WTC11 (cell line): ENCODE measurements around the gene RNF4. TPM values are rescaled to one million over a fixed set of nuclear protein-coding genes. Genes with fewer than 3 reads are reported as not detected.
A peak's percentile ranks its signal among the peaks of the same experiment; 100 is the strongest.

Experiments used
- ATAC-seq: fragments of 200-7000 bp; cut with Tn5 transposase; 2 replicates; pipeline ENCODE4 v1.10.0; 2021; ENCODE audit warnings: mild to moderate bottlenecking, moderate library complexity
- CTCF ChIA-PET: fragments of 300-600 bp; sonication (Branson Sonifier 250); formaldehyde crosslinking; loops from one replicate; lab custom pipeline; 2021; ENCODE audit warnings: antibody characterized with exemption; lab: Charles Lee
- POLR2A ChIA-PET: fragments of 350-600 bp; sonication (Branson Sonifier 250); formaldehyde crosslinking; loops from one replicate; lab custom pipeline; 2021; ENCODE audit warnings: antibody characterized with exemption; lab: Charles Lee
- DNase-seq: peaks from one replicate; pipeline ENCODE4 v3.0.0; 2021; ENCODE audit warnings: low spot score
- H3K27ac Mint-ChIP-seq: 2 replicates; pipeline ENCODE4 v1.8.0; 2021; ENCODE audit warnings: mixed read lengths
- H3K27me3 Mint-ChIP-seq: 2 replicates; pipeline ENCODE4 v1.8.0; 2021; ENCODE audit warnings: low read depth, mild to moderate bottlenecking, moderate library complexity, mixed read lengths
- H3K36me3 Mint-ChIP-seq: 2 replicates; pipeline ENCODE4 v1.8.0; 2021; ENCODE audit warnings: mixed read lengths
- H3K4me1 Mint-ChIP-seq: 2 replicates; pipeline ENCODE4 v1.8.0; 2022; ENCODE audit warnings: mixed read lengths
- H3K4me3 Mint-ChIP-seq: 2 replicates; pipeline ENCODE4 v1.8.0; 2021; ENCODE audit warnings: mild to moderate bottlenecking, moderate library complexity, mixed read lengths
- H3K9me3 Mint-ChIP-seq: 2 replicates; pipeline ENCODE4 v1.8.0; 2021; ENCODE audit warnings: mixed read lengths
- CDX4 ChIP-seq: fragments of 250-450 bp; sonication (Bioruptor Pico); IDR thresholded peaks from 2 replicates; pipeline ENCODE4 v1.9.0; 2021; ENCODE audit warnings: moderate library complexity, mild to moderate bottlenecking, inconsistent platforms, borderline replicate concordance
- E2F4 ChIP-seq: sonication (generic); formaldehyde crosslinking; IDR thresholded peaks from 2 replicates; pipeline ENCODE4 v1.8.1; 2022; ENCODE audit warnings: low read depth, mild to moderate bottlenecking, moderate library complexity, missing genetic modification reagents, borderline replicate concordance
- E2F5 ChIP-seq: sonication (generic); formaldehyde crosslinking; IDR thresholded peaks from 2 replicates; pipeline ENCODE4 v1.8.1; 2022; ENCODE audit warnings: mild to moderate bottlenecking, moderate library complexity, missing genetic modification reagents
- EMX1 ChIP-seq: fragments of 250-450 bp; sonication (Bioruptor Pico); IDR thresholded peaks from 2 replicates; pipeline ENCODE4 v1.8.0; 2021; ENCODE audit warnings: mild to moderate bottlenecking
- ESRRA ChIP-seq: sonication (generic); formaldehyde crosslinking; IDR thresholded peaks from 2 replicates; pipeline ENCODE4 v1.8.1; 2022; ENCODE audit warnings: mild to moderate bottlenecking, missing genetic modification reagents, borderline replicate concordance
- FOXK1 ChIP-seq: sonication (generic); formaldehyde crosslinking; IDR thresholded peaks from 2 replicates; pipeline ENCODE4 v1.8.0; 2022; ENCODE audit warnings: mild to moderate bottlenecking, moderate library complexity, missing genetic modification reagents
- GABPB1 ChIP-seq: sonication (generic); formaldehyde crosslinking; IDR thresholded peaks from 2 replicates; pipeline ENCODE4 v1.8.1; 2023; ENCODE audit warnings: mild to moderate bottlenecking, missing genetic modification reagents
- GRHL2 ChIP-seq: fragments of 250-450 bp; sonication (Bioruptor Pico); IDR thresholded peaks from 2 replicates; pipeline ENCODE4 v1.8.0; 2022; ENCODE audit warnings: mild to moderate bottlenecking, moderate library complexity; ENCODE audit not compliant: insufficient replicate concordance, severe bottlenecking
- GTF2I ChIP-seq: fragments of 250-450 bp; sonication (Bioruptor Pico); conservative IDR thresholded peaks from 2 replicates; pipeline ENCODE4 v1.4.0; 2021; ENCODE audit warnings: mild to moderate bottlenecking
- JAZF1 ChIP-seq: fragments of 250-450 bp; sonication (Bioruptor Pico); IDR thresholded peaks from 2 replicates; pipeline ENCODE4 v1.9.0; 2021; ENCODE audit warnings: moderate library complexity, mild to moderate bottlenecking, inconsistent platforms
- NFE2L1 ChIP-seq: sonication (generic); formaldehyde crosslinking; IDR thresholded peaks from 2 replicates; pipeline ENCODE4 v1.8.1; 2023; ENCODE audit warnings: missing genetic modification reagents
- NFYB ChIP-seq: sonication (generic); formaldehyde crosslinking; conservative IDR thresholded peaks from 2 replicates; pipeline ENCODE4 v1.8.0; 2022; ENCODE audit warnings: low read depth, missing genetic modification reagents
- NR1H2 ChIP-seq: sonication (generic); formaldehyde crosslinking; IDR thresholded peaks from 2 replicates; pipeline ENCODE4 v1.9.0; 2021; ENCODE audit warnings: mild to moderate bottlenecking, moderate library complexity, missing genetic modification reagents
- NR2C2 ChIP-seq: sonication (generic); formaldehyde crosslinking; IDR thresholded peaks from 2 replicates; pipeline ENCODE4 v1.8.0; 2022; ENCODE audit warnings: mild to moderate bottlenecking, missing genetic modification reagents
- SMAD4 ChIP-seq: sonication (generic); formaldehyde crosslinking; IDR thresholded peaks from 2 replicates; pipeline ENCODE4 v1.8.0; 2022; ENCODE audit warnings: mild to moderate bottlenecking, missing genetic modification reagents
- SP1 ChIP-seq: sonication (generic); formaldehyde crosslinking; conservative IDR thresholded peaks from 2 replicates; pipeline ENCODE4 v1.8.1; 2022; ENCODE audit warnings: missing genetic modification reagents
- TCF7 ChIP-seq: sonication (generic); formaldehyde crosslinking; IDR thresholded peaks from 2 replicates; pipeline ENCODE4 v1.8.0; 2022; ENCODE audit warnings: mild to moderate bottlenecking, low read depth, missing genetic modification reagents, moderate library complexity
- TEAD1 ChIP-seq: sonication (generic); formaldehyde crosslinking; IDR thresholded peaks from 2 replicates; pipeline ENCODE4 v1.8.0; 2022; ENCODE audit warnings: mild to moderate bottlenecking, missing genetic modification reagents
- TP53 ChIP-seq: sonication (generic); formaldehyde crosslinking; IDR thresholded peaks from 2 replicates; pipeline ENCODE4 v1.8.1; 2023; ENCODE audit warnings: mild to moderate bottlenecking, missing genetic modification reagents
- USF2 ChIP-seq: sonication (generic); formaldehyde crosslinking; IDR thresholded peaks from 2 replicates; pipeline ENCODE4 v1.8.1; 2023; ENCODE audit warnings: mild to moderate bottlenecking, missing genetic modification reagents, moderate library complexity
- ZNF219 ChIP-seq: sonication (generic); formaldehyde crosslinking; IDR thresholded peaks from 2 replicates; pipeline ENCODE4 v1.8.0; 2023; ENCODE audit warnings: missing genetic modification reagents, mild to moderate bottlenecking, borderline replicate concordance
- ZNF263 ChIP-seq: sonication (generic); formaldehyde crosslinking; IDR thresholded peaks from 2 replicates; pipeline ENCODE4 v1.8.1; 2022; ENCODE audit warnings: low read depth, mild to moderate bottlenecking, moderate library complexity, missing genetic modification reagents
- ZNF512 ChIP-seq: sonication (generic); formaldehyde crosslinking; IDR thresholded peaks from 2 replicates; pipeline ENCODE4 v1.8.1; 2022; ENCODE audit warnings: missing genetic modification reagents, borderline replicate concordance
- ZNF532 ChIP-seq: fragments of 250-450 bp; sonication (Bioruptor Pico); IDR thresholded peaks from 2 replicates; pipeline ENCODE4 v1.9.0; 2021; ENCODE audit warnings: mild to moderate bottlenecking, borderline replicate concordance
- total RNA-seq: library from RNA; stranded (reverse); gene quantifications from 3 replicates; pipeline ENCODE4 v1.2.3, GENCODE V29; 2021

The RNF4 gene
- total RNA-seq, 1 experiment from 2014 or later, result 87.3 TPM

GRCh38 chr4:2451821-2452785, 16.8 kb upstream of the RNF4 start:
- H3K4me3 Mint-ChIP-seq, result no peak overlapping the region
- POLR2A ChIA-PET, result no interaction called here
- no peak for DNase-seq
- H3K27ac Mint-ChIP-seq, result no peak overlapping the region
- H3K4me1 Mint-ChIP-seq, result no peaks in the 10 kb centered on the region
- no peaks in the 10 kb centered on the region for H3K27me3 Mint-ChIP-seq
- no peak for TF ChIP-seq GRHL2 (CRISPR knock-in tag)
- TF ChIP-seq FOXK1 (CRISPR knock-in tag), result no peak
- TF ChIP-seq ZNF263 (CRISPR knock-in tag), result no peak
- TF ChIP-seq TEAD1 (CRISPR knock-in tag), result no peak
- TF ChIP-seq CDX4 (CRISPR knock-in tag), result no peak
- TF ChIP-seq SMAD4 (CRISPR knock-in tag), result no peak
- TF ChIP-seq SP1 (CRISPR knock-in tag), result no peak
- TF ChIP-seq GABPB1 (CRISPR knock-in tag), result no peak
- TF ChIP-seq NFE2L1 (CRISPR knock-in tag), result no peak
- TF ChIP-seq GTF2I (CRISPR knock-in tag), result no peak
- TF ChIP-seq E2F4 (CRISPR knock-in tag), result no peak
- no peak for TF ChIP-seq TCF7 (CRISPR knock-in tag)
- TF ChIP-seq, all 79 proteins: peak for 0
- ATAC-seq, result no peak
- no peaks in the 10 kb centered on the region for H3K36me3 Mint-ChIP-seq
- no peaks in the 10 kb centered on the region for H3K9me3 Mint-ChIP-seq
- CTCF ChIA-PET, result interaction anchor here (0.6 to 2.9 kb wide), 2 partner anchors 10 to 33 kb away, joined by 3 to 26 read pairs; partner anchors contain the start of genes CFAP99 and ZFYVE28

GRCh38 chr4:2457481-2458295, 11.2 kb upstream of the RNF4 start:
- Mint-ChIP-seq H3K4me3 (no peak overlapping the region), H3K27ac (peak overlapping the region; percentile 37; the same call in 1 of the 2 replicates), H3K27me3 (peaks cover 27% of the 10 kb centered on the region), H3K9me3 (no peaks in the 10 kb centered on the region), H3K36me3 (no peaks in the 10 kb centered on the region), H3K4me1 (peaks cover 11% of the 10 kb centered on the region)
- no peak for TF ChIP-seq TEAD1 (CRISPR knock-in tag)
- no peak for TF ChIP-seq ESRRA (CRISPR knock-in tag)
- TF ChIP-seq ZNF532 (CRISPR knock-in tag), result no peak
- no peak for TF ChIP-seq ZNF512 (CRISPR knock-in tag)
- no peak for TF ChIP-seq JAZF1 (CRISPR knock-in tag)
- TF ChIP-seq NR1H2, result no peak
- no peak for TF ChIP-seq TP53
- no peak for TF ChIP-seq ZNF219 (CRISPR knock-in tag)
- no peak for TF ChIP-seq USF2 (CRISPR knock-in tag)
- TF ChIP-seq NFYB (CRISPR knock-in tag), result no peak
- TF ChIP-seq E2F5, result no peak
- TF ChIP-seq NR2C2 (CRISPR knock-in tag), result no peak
- no peak for TF ChIP-seq EMX1 (CRISPR knock-in tag)
- ATAC-seq, result no peak
- ChIA-PET CTCF (interaction anchor here (1.4 to 1.9 kb wide), 2 partner anchors 16 to 21 kb away, joined by 3 to 12 read pairs; no protein-coding TSS in a partner anchor), POLR2A (no interaction called here)
- no peak for DNase-seq
